ENCODE data around the gene SFXN3.

Gene SFXN3

GRCh38 chr10:101073631-101074030, 42.6 kb downstream of the SFXN3 start:
- no peak for DNase-seq (ENCODE audit: low read depth)

- no peak for DNase-seq (ENCODE audit: low read depth)
Measured at GRCh38 chr10:101075775-101076174, 44.7 kb downstream of the SFXN3 start.

- no peak for DNase-seq (ENCODE audit: low read depth)
Measured at GRCh38 chr10:101076630-101077029, 45.6 kb downstream of the SFXN3 start.

GRCh38 chr10:101079874-101080273, 48.8 kb downstream of the SFXN3 start:
- DNase-seq (ENCODE audit: low read depth): no peak

- no peak for DNase-seq (ENCODE audit: low read depth)
Measured at GRCh38 chr10:101080933-101081931, 50.2 kb downstream of the SFXN3 start.

DNA sequence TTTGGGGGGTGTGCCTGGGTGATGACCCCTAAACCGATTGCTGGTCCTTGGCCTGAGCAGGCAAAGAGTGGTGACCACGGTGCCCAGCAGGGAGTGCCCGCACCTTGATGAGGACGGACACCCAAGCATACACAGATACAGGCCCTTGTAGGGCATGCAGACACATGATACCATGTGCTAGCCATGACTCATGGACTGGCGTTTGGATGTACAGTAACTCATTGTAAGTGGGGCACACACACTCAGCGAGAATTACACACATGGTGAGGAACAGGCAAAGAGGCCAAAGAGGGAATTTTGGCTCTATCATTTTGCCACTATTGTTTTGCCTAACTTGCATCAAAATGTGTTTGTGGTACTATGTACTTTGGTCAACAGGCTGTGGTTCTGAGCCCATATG, 54.8 kb downstream of the SFXN3 start:
- DNase-seq (ENCODE audit: low read depth): no peak

DNA sequence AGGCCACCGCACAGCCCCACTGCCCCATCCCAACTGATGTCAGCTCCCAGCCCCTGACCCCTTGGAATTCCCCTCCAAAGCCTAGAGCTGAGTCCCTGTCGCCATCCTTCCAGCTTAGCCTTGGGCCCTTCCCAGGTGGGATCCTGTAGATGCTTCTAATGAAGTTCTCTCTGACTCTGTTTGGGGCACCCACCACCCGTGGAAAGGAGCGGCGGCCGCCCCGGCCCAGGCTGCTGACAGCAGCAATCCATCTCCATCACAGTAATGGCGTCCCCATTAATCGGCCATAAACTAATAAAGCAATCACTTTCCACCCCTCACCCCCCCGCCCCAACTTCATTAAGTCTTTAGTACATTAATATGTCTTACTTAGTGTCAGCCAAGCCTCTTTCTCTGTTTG, 56.3 kb downstream of the SFXN3 start:
- no peak for DNase-seq (ENCODE audit: low read depth)

- no peak for DNase-seq (ENCODE audit: low read depth)
Measured at GRCh38 chr10:101087965-101088364, 56.9 kb downstream of the SFXN3 start.

DNA sequence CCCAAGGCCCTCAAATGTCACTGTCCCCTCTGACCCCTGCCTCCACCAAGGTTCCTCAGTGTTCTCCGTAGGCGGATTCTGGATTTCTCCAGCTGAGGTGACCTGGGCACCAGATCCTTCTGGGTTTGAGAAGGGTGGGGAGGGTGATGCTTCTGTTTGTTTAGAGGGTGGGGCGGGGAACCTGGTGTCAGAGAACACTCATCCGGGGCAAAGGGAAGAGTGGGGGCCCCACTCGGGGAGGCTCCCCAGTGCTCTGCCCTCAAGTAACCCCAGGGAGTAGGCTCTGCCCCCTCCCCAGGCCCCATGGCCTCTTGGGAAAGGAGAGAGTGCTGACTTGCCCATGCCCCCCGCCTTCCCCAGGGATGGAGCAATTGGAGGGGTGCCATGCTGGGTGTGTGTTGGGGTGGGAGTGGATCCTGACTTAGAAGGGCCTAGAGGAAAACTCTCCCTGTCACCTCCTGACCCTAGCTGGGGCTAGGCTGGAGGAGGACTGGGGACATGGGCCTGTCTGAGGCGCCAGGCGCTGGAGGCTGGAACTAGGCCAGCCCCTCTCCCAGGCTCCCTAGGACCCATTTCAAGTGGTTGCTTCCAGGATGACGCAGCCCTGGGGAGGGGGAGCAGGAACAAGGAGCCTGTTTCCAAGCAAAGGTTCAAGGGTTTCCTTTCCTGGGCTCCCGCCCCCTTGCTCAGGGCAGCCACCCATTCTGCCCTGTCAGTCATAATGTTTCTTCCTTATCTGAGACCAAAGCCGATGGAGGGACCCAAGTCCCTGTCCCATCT, 58.7 kb downstream of the SFXN3 start:
- no peak for DNase-seq (ENCODE audit: low read depth)

GRCh38 chr10:101090597-101090996, 59.6 kb downstream of the SFXN3 start:
- DNase-seq (ENCODE audit: low read depth): no peak

Measured in activated T-helper 9 cell treated with anti-CD3 and anti-CD28 coated beads, Interleukin-2, amount 50 U/mL, for 16 hours (primary cell).